Measurements from ENCODE around the gene CLN5. TPM values are rescaled to one million over a fixed set of nuclear protein-coding genes. Genes with fewer than 3 reads are reported as not detected.
A peak's percentile ranks its signal among the peaks of the same experiment; 100 is the strongest.

Gene CLN5
- polyA plus RNA-seq, 1 donor (not counting 4 experiments of a cell fraction or from before 2014, with no cell fraction given): 32.4 TPM

GRCh38 chr13:77031656-77032243, 39.9 kb downstream of the CLN5 start:
- no peak for FAIRE-seq
- Histone ChIP-seq H3K4me1 (ENCODE audit: control insufficient read depth, extremely low read depth, insufficient read depth, low read length) (peaks cover 6% of the 10 kb centered on the region), H3K9me1 (ENCODE audit: control insufficient read depth, extremely low read depth, insufficient read depth, low read length) (no peaks in the 10 kb centered on the region), H3K79me2 (ENCODE audit: control insufficient read depth, insufficient read depth, low read length) (no peaks in the 10 kb centered on the region), H3K27ac (ENCODE audit: control insufficient read depth, insufficient read depth, low read length) (no peak overlapping the region), H3K36me3 (ENCODE audit: control insufficient read depth in 2 of 2, extremely low read depth in 1 of 2, insufficient read depth in 2 of 2, low read length in 2 of 2) (no peaks in the 10 kb centered on the region), H3K27me3 (ENCODE audit: control insufficient read depth, extremely low read depth, insufficient read depth, low read length) (no peaks in the 10 kb centered on the region), H3K4me2 (ENCODE audit: control insufficient read depth, extremely low read depth, insufficient read depth, low read depth, low read length) (no peak overlapping the region), H2AFZ (ENCODE audit: control insufficient read depth, low read length) (no peak overlapping the region), H3K4me3 (ENCODE audit: control insufficient read depth in 2 of 3, extremely low read depth in 1 of 3, insufficient read depth in 2 of 3, low read depth in 1 of 3, low read length in 3 of 3) (no peak overlapping the region), H4K20me1 (ENCODE audit: control insufficient read depth, extremely low read depth, insufficient read depth, low read length) (no peaks in the 10 kb centered on the region), H3K9me3 (ENCODE audit: control insufficient read depth, low read depth, low read length) (no peaks in the 10 kb centered on the region), H3K9ac (ENCODE audit: control insufficient read depth, extremely low read depth, insufficient read depth, low read length) (no peak overlapping the region)
- dilution Hi-C loops (cut with MboI; ENCODE audit: extremely low pct_ligation_motif_present, low sequenced_read_pairs): no loop called here
- no peak for DNase-seq (ENCODE audit: low read depth, low spot score)
- TF ChIP-seq CTCF (optimal IDR thresholded peaks at IDR 0.05 in 1 of 3, IDR thresholded peaks at IDR 0.05 in 1 of 3, conservative IDR thresholded peaks at IDR 0.05 in 1 of 3; ENCODE audit: extremely low read depth in 1 of 3, insufficient read depth in 2 of 3, low read length in 3 of 3): no peak
- no peak for TF ChIP-seq EZH2 (IDR thresholded peaks at IDR 0.05; ENCODE audit: low read length)

- H3K4me3 ChIP-seq (ENCODE audit: control insufficient read depth in 2 of 3, extremely low read depth in 1 of 3, insufficient read depth in 2 of 3, low read depth in 1 of 3, low read length in 3 of 3): no peak overlapping the region
- TF ChIP-seq EZH2 (IDR thresholded peaks at IDR 0.05; ENCODE audit: low read length): no peak
- H3K27ac ChIP-seq (ENCODE audit: control insufficient read depth, insufficient read depth, low read length): no peak overlapping the region
- no peak overlapping the region for H3K4me2 ChIP-seq (ENCODE audit: control insufficient read depth, extremely low read depth, insufficient read depth, low read depth, low read length)
- no peaks in the 10 kb centered on the region for H3K4me1 ChIP-seq (ENCODE audit: control insufficient read depth, extremely low read depth, insufficient read depth, low read length)
- no peak overlapping the region for H2AFZ ChIP-seq (ENCODE audit: control insufficient read depth, low read length)
- DNase-seq (ENCODE audit: low read depth, low spot score) (no peak), FAIRE-seq (peak; percentile 26)
- H4K20me1 ChIP-seq (ENCODE audit: control insufficient read depth, extremely low read depth, insufficient read depth, low read length): no peaks in the 10 kb centered on the region
- H3K27me3 ChIP-seq (ENCODE audit: control insufficient read depth, extremely low read depth, insufficient read depth, low read length): no peaks in the 10 kb centered on the region
- H3K9ac ChIP-seq (ENCODE audit: control insufficient read depth, extremely low read depth, insufficient read depth, low read length): no peak overlapping the region
- H3K9me3 ChIP-seq (ENCODE audit: control insufficient read depth, low read depth, low read length): no peaks in the 10 kb centered on the region
- dilution Hi-C loops (cut with MboI; ENCODE audit: extremely low pct_ligation_motif_present, low sequenced_read_pairs): no loop called here
- no peaks in the 10 kb centered on the region for H3K36me3 ChIP-seq (ENCODE audit: control insufficient read depth in 2 of 2, extremely low read depth in 1 of 2, insufficient read depth in 2 of 2, low read length in 2 of 2)
- no peaks in the 10 kb centered on the region for H3K79me2 ChIP-seq (ENCODE audit: control insufficient read depth, insufficient read depth, low read length)
- no peaks in the 10 kb centered on the region for H3K9me1 ChIP-seq (ENCODE audit: control insufficient read depth, extremely low read depth, insufficient read depth, low read length)
These were observed 41.9 kb downstream of the CLN5 start for GRCh38 chr13:77033717-77034302.

All from keratinocyte (primary cell).